ENCODE results near the gene FAM118A. TPM values are rescaled to one million over a fixed set of nuclear protein-coding genes. Genes with fewer than 3 reads are reported as not detected.
"Not testable (repeated sequence)": the region's sequence is repeated elsewhere in the genome, so short reads cannot be mapped to it uniquely, and the experiment has no call there.

FAM118A gene
- total RNA-seq, 2 donors from 2014 or later = 13.0 to 149 TPM

GRCh38 chr22:45291061-45291930 is 18.4 kb upstream of the FAM118A start:
- H3K9me3 ChIP-seq = no peaks in the 10 kb centered on the region
- DNase-seq (no peak), ATAC-seq (no peak)
- no peaks in the 10 kb centered on the region for H3K27me3 ChIP-seq
- no peaks in the 10 kb centered on the region for H3K36me3 ChIP-seq (replicated peaks in 1 of 2; ENCODE audit: insufficient read depth in 1 of 2, low read depth in 2 of 2)
- TF ChIP-seq POLR2A (IDR thresholded peaks at IDR 0.05) = no peak
- intact Hi-C loops (cut with DNase I) = no loop called here
- H3K27ac ChIP-seq = no peak overlapping the region
- WGBS, 2 donors = 71 to 80% methylated on average over 8 of the region's 8 CpGs
- H3K4me3 ChIP-seq = no peak overlapping the region
- no peaks in the 10 kb centered on the region for H3K4me1 ChIP-seq

- no peak for ATAC-seq
- TF ChIP-seq POLR2A (IDR thresholded peaks at IDR 0.05) = no peak
- no peak for TF ChIP-seq CTCF (IDR thresholded peaks at IDR 0.05)
- no peak for DNase-seq
- intact Hi-C loops (cut with DNase I) = no loop called here
- Histone ChIP-seq H3K9me3 (no peaks in the 10 kb centered on the region), H3K27ac (no peak overlapping the region), H3K36me3 (replicated peaks in 1 of 2; ENCODE audit: insufficient read depth in 1 of 2, low read depth in 2 of 2) (no peaks in the 10 kb centered on the region), H3K4me3 (no peak overlapping the region), H3K27me3 (no peaks in the 10 kb centered on the region), H3K4me1 (no peaks in the 10 kb centered on the region)
- WGBS, 2 donors = 69 to 88% methylated on average over 3 to 9 of the region's 9 CpGs
These were observed 17.8 kb upstream of the FAM118A start for GRCh38 chr22:45291931-45292290.

- 61 to 65% methylated on average over 22 to 23 of the region's 23 CpGs for WGBS, 2 donors
- ATAC-seq (no peak), DNase-seq (no peak)
- Histone ChIP-seq H3K27me3 (no peaks in the 10 kb centered on the region), H3K4me1 (no peaks in the 10 kb centered on the region), H3K4me3 (no peak overlapping the region), H3K27ac (no peak overlapping the region), H3K36me3 (replicated peaks in 1 of 2; ENCODE audit: insufficient read depth in 1 of 2, low read depth in 2 of 2) (no peaks in the 10 kb centered on the region), H3K9me3 (no peaks in the 10 kb centered on the region)
- intact Hi-C loops (cut with DNase I) = no loop called here
- TF ChIP-seq POLR2A (IDR thresholded peaks at IDR 0.05) = no peak
- no peak for TF ChIP-seq CTCF (IDR thresholded peaks at IDR 0.05)
These were observed 16.8 kb upstream of the FAM118A start for GRCh38 chr22:45292731-45293442.

GRCh38 chr22:45294030-45294429 is 15.7 kb upstream of the FAM118A start:
- no peaks in the 10 kb centered on the region for H3K4me1 ChIP-seq
- H3K36me3 ChIP-seq (replicated peaks in 1 of 2; ENCODE audit: insufficient read depth in 1 of 2, low read depth in 2 of 2) = no peaks in the 10 kb centered on the region
- DNase-seq = no peak
- no peak overlapping the region for H3K4me3 ChIP-seq
- TF ChIP-seq POLR2A (IDR thresholded peaks at IDR 0.05) (no peak), CTCF (IDR thresholded peaks at IDR 0.05) (no peak)
- H3K9me3 ChIP-seq = no peaks in the 10 kb centered on the region
- no peak for ATAC-seq
- intact Hi-C loops (cut with DNase I) = no loop called here
- no peak overlapping the region for H3K27ac ChIP-seq
- H3K27me3 ChIP-seq = no peaks in the 10 kb centered on the region
- 51 to 55% methylated on average over 6 of the region's 6 CpGs for WGBS, 2 donors

DNA sequence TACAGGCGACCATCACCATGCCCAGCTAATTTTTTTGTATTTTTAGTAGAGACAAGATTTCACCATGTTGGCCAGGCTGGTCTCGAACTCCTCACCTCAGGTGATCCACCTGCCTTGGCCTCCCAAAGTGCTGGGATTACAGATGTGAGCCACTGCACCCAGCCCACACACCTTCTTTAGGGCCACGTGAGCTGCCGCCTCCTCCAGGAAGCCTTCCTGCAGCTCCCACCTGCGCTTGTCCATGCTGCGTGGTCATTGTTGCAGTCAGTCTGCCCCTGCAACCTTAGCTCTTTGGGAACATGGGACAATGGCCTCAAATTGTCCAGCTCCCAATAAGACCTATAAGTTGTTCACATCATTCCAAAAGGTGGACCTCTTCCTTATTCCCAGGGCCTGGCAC is 14.7 kb upstream of the FAM118A start:
- DNase-seq; H3K27ac ChIP-seq; H3K27me3 ChIP-seq; H3K9me3 ChIP-seq; ATAC-seq; intact Hi-C loops (cut with DNase I); H3K4me3 ChIP-seq; H3K36me3 ChIP-seq (replicated peaks in 1 of 2; ENCODE audit: insufficient read depth in 1 of 2, low read depth in 2 of 2); H3K4me1 ChIP-seq: not testable (repeated sequence)
- WGBS, 2 donors = 89 to 91% methylated on average over 4 to 6 of the region's 6 CpGs
